Nephron progenitor cell (in vitro differentiated cells): ENCODE results near the gene KRTAP10-6.
"Not testable (repeated sequence)": the region's sequence is repeated elsewhere in the genome, so short reads cannot be mapped to it uniquely, and the experiment has no call there.

Experiments used
- DNase-seq: peaks from one replicate; pipeline ENCODE4 v3.0.0; 2021
- H3K27ac Mint-ChIP-seq: 2 replicates; pipeline ENCODE4 v1.8.0; 2021; ENCODE audit warnings: mild to moderate bottlenecking, moderate library complexity, mixed read lengths
- H3K27me3 Mint-ChIP-seq: 2 replicates; pipeline ENCODE4 v1.8.0; 2021; ENCODE audit warnings: mild to moderate bottlenecking, low read depth, mixed read lengths; ENCODE audit not compliant: poor library complexity
- H3K36me3 Mint-ChIP-seq: 2 replicates; pipeline ENCODE4 v1.8.0; 2021; ENCODE audit warnings: low read depth, mixed read lengths
- H3K4me1 Mint-ChIP-seq: 2 replicates; pipeline ENCODE4 v1.8.0; 2021; ENCODE audit warnings: mixed read lengths
- H3K4me3 Mint-ChIP-seq: 2 replicates; pipeline ENCODE4 v1.8.0; 2021; ENCODE audit warnings: mild to moderate bottlenecking, moderate library complexity, mixed read lengths
- H3K9me3 Mint-ChIP-seq: 2 replicates; pipeline ENCODE4 v1.8.0; 2021; ENCODE audit warnings: mild to moderate bottlenecking, moderate library complexity, mixed read lengths
- CTCF ChIP-seq: fragments of 200-600 bp; sonication (generic); IDR thresholded peaks from 2 replicates; pipeline ENCODE4 v1.5.0; 2021; ENCODE audit warnings: antibody characterized with exemption

Gene KRTAP10-6

GRCh38 chr21:44558695-44559094, 33.6 kb downstream of the KRTAP10-6 start, which contains the start of gene KRTAP10-3:
TSS of gene KRTAP10-3 (minus strand) at chr21:44558795. CDS start at chr21:44558715, 80 bp downstream.
- Mint-ChIP-seq H3K27ac (no peak within 1 kb of the TSS), H3K4me3 (no peak within 1 kb of the TSS), H3K4me1 (peaks cover 22% of the 10 kb centered on the region), H3K27me3 (peaks cover 17% of the 10 kb centered on the region), H3K9me3 (peaks cover 31% of the 10 kb centered on the region), H3K36me3 (no peaks in the 10 kb centered on the region)
- no peak for TF ChIP-seq CTCF
- DNase-seq, result no peak

GRCh38 chr21:44558329-44558675, 34.0 kb downstream of the KRTAP10-6 start:
- Mint-ChIP-seq H3K9me3 (peaks cover 31% of the 10 kb centered on the region), H3K4me1 (peaks cover 22% of the 10 kb centered on the region), H3K27me3 (peaks cover 17% of the 10 kb centered on the region)
- DNase-seq, H3K27ac Mint-ChIP-seq, H3K4me3 Mint-ChIP-seq, H3K36me3 Mint-ChIP-seq: not testable (repeated sequence)

- DNase-seq, result no peak
- H3K27ac Mint-ChIP-seq, result no peak overlapping the region
- TF ChIP-seq CTCF, result no peak
- no peak overlapping the region for H3K4me3 Mint-ChIP-seq
- peaks cover 31% of the 10 kb centered on the region for H3K9me3 Mint-ChIP-seq
- H3K27me3 Mint-ChIP-seq, result peaks cover 15% of the 10 kb centered on the region
- peaks cover 22% of the 10 kb centered on the region for H3K4me1 Mint-ChIP-seq
- no peaks in the 10 kb centered on the region for H3K36me3 Mint-ChIP-seq
Measured at GRCh38 chr21:44557491-44558328, 34.6 kb downstream of the KRTAP10-6 start.

GRCh38 chr21:44556879-44557278, 35.4 kb downstream of the KRTAP10-6 start:
- no peaks in the 10 kb centered on the region for H3K36me3 Mint-ChIP-seq
- peaks cover 25% of the 10 kb centered on the region for H3K9me3 Mint-ChIP-seq
- H3K4me3 Mint-ChIP-seq, result peak overlapping the region; percentile 20
- H3K4me1 Mint-ChIP-seq, result peaks cover 26% of the 10 kb centered on the region
- H3K27me3 Mint-ChIP-seq, result peaks cover 8% of the 10 kb centered on the region
- TF ChIP-seq CTCF, result no peak
- DNase-seq, result no peak
- H3K27ac Mint-ChIP-seq, result no peak overlapping the region

- no peak for DNase-seq
- no peak for TF ChIP-seq CTCF
- no peak overlapping the region for H3K4me3 Mint-ChIP-seq
- peaks cover 11% of the 10 kb centered on the region for H3K9me3 Mint-ChIP-seq
- H3K27ac Mint-ChIP-seq, result peak overlapping the region; percentile 37
- H3K4me1 Mint-ChIP-seq, result peaks cover 41% of the 10 kb centered on the region
- H3K27me3 Mint-ChIP-seq, result peaks cover 5% of the 10 kb centered on the region
- no peaks in the 10 kb centered on the region for H3K36me3 Mint-ChIP-seq
Measured at GRCh38 chr21:44555200-44555875, 37.0 kb downstream of the KRTAP10-6 start.

GRCh38 chr21:44552681-44553080, 39.6 kb downstream of the KRTAP10-6 start:
- DNase-seq, result no peak
- Mint-ChIP-seq H3K4me1 (peaks cover 51% of the 10 kb centered on the region), H3K4me3 (no peak overlapping the region), H3K36me3 (peaks cover under 1% of the 10 kb centered on the region), H3K27me3 (peaks cover 3% of the 10 kb centered on the region), H3K9me3 (peaks cover 2% of the 10 kb centered on the region), H3K27ac (no peak overlapping the region)
- TF ChIP-seq CTCF, result no peak
